Fibroblast of villous mesenchyme (primary cell): ENCODE data around the gene N4BP3. TPM values are rescaled to one million over a fixed set of nuclear protein-coding genes. Genes with fewer than 3 reads are reported as not detected.

Experiments
- DNase-seq: peaks from one replicate; pipeline ENCODE4 v3.0.0-alpha.2; 2010; ENCODE audit warnings: low read depth
- H3K4me3 ChIP-seq: 2 replicates; pipeline ENCODE4 v1.5.1; 2011; ENCODE audit warnings: low read depth, mild to moderate bottlenecking, low read length
- total RNA-seq: library from RNA; depleted of rRNA; stranded (reverse); fragments of >200 nt; gene quantifications from 2 replicates; pipeline ENCODE4 v1.2.3, GENCODE V29; 2012
- TF ChIP-seq, protein P1 (sequence below): IDR thresholded peaks from 2 replicates; pipeline ENCODE4 v1.5.1; 2012; ENCODE audit warnings: low read depth, mild to moderate bottlenecking, low read length; ENCODE audit not compliant: insufficient read depth

The N4BP3 gene
- total RNA-seq, 1 donor, result 0.43 TPM

- TF ChIP-seq, protein P1, sequence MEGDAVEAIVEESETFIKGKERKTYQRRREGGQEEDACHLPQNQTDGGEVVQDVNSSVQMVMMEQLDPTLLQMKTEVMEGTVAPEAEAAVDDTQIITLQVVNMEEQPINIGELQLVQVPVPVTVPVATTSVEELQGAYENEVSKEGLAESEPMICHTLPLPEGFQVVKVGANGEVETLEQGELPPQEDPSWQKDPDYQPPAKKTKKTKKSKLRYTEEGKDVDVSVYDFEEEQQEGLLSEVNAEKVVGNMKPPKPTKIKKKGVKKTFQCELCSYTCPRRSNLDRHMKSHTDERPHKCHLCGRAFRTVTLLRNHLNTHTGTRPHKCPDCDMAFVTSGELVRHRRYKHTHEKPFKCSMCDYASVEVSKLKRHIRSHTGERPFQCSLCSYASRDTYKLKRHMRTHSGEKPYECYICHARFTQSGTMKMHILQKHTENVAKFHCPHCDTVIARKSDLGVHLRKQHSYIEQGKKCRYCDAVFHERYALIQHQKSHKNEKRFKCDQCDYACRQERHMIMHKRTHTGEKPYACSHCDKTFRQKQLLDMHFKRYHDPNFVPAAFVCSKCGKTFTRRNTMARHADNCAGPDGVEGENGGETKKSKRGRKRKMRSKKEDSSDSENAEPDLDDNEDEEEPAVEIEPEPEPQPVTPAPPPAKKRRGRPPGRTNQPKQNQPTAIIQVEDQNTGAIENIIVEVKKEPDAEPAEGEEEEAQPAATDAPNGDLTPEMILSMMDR, result peak; percentile 47
- peak; percentile 76 for DNase-seq
- H3K4me3 ChIP-seq, result peak overlapping the region; percentile 35
Observed at GRCh38 chr5:178120607-178121357, 7.5 kb downstream of the N4BP3 start.

GRCh38 chr5:178121391-178122276, 8.3 kb downstream of the N4BP3 start:
- peak overlapping the region; percentile 35 for H3K4me3 ChIP-seq
- DNase-seq, result peak; percentile 9
- TF ChIP-seq, protein P1, result no peak

DNA sequence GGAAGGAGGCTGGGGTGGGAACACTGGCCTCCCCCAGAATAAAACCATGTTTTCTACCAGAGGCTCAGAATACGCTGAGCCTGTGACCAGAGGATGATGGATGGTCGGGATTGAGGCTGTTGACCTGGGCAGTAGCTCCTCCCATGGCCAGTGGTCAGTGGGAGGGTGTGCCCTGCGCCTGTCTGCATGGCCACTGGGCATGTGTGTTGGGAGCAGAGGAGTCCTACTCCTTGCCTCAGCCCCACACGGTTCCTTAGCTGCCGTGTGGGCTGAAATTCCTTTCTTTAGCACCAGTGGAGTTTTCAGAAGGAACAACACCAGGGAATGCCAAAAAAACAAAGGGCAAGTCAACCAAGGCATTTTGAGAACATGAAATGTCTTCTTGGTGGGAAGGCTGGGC, 9.0 kb downstream of the N4BP3 start:
- no peak overlapping the region for H3K4me3 ChIP-seq
- TF ChIP-seq, protein P1, result no peak
- DNase-seq, result no peak

DNA sequence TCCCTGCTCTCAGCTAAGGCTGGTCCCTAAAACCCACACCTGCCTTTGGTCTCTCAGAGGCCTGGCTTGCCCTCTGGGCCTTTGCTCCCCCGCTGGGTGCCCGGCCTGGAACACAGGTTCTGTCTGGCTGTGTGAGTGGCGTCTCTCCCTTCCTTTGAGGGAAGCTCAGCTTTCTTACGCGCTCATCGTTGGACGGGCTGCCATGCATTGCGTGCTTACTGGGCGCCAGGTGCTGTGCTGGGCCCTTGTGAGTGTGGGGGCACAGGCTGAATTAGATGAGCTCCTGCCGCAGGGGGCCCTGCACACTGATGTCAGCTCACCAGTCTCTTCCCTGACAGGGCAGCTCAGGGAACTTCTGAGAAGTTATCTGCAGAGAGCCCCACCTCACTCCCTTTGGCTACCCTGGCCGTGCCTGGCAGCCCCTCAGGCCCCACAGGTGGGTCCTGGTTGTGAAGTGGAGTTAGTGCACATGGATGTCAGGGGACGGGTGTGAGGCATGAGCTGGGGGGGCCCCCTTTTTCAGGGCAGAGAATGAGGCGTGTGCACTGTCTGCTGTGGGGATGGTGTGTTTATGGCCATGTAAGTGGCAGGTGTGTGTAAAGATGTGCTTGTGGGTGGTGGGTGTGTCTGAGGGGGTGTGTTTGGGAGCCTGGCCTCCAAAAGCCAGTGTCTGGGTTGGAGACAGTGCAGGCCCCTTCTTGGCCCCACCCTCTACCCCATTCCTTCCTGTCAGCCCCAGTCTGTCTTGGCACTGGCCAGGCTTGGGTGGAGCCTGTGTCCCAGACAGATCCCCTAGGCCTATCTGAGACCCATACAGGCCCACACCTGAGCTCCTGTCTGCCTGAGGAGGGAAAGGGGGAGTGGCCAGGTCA, 10.0 kb downstream of the N4BP3 start:
- DNase-seq, result no peak
- H3K4me3 ChIP-seq, result no peak overlapping the region
- TF ChIP-seq, protein P1, result no peak

GRCh38 chr5:178123966-178124925, 10.9 kb downstream of the N4BP3 start:
- TF ChIP-seq, protein P1, result no peak
- no peak for DNase-seq
- H3K4me3 ChIP-seq, result no peak overlapping the region
